IMR-90 (cell line): Measurements from ENCODE around the gene RAB27B. TPM values are rescaled to one million over a fixed set of nuclear protein-coding genes. Genes with fewer than 3 reads are reported as not detected.

Experiments used
- ATAC-seq: fragments of 200-7000 bp; cut with Tn5 transposase; 2 replicates; pipeline ENCODE4 v1.9.1; 2020; ENCODE audit warnings: low read depth, mild to moderate bottlenecking, moderate library complexity
- BruUV-seq: library from RNA; stranded (reverse); fragments of 400-500 nt; replicated peaks from 2 replicates; lab custom pipeline; 2021; lab: Mats Ljungman, UMichigan
- CTCF ChIA-PET: fragments of 300-600 bp; formaldehyde crosslinking; extraction: SDS; loops from one replicate; lab custom pipeline; 2021; ENCODE audit warnings: antibody characterized with exemption; lab: Yijun Ruan, JAX
- POLR2A ChIA-PET: fragments of 300-600 bp; sonication (Branson Sonifier 250); formaldehyde crosslinking; loops from one replicate; lab custom pipeline; 2022; ENCODE audit warnings: antibody characterized with exemption; ENCODE audit not compliant: unreplicated experiment; lab: Charles Lee
- DNase-seq: peaks from one replicate; pipeline ENCODE4 v3.0.0; 2013
- H2AFZ ChIP-seq: replicated peaks from 2 replicates; pipeline ENCODE3; 2013; ENCODE audit warnings: low read length, mild to moderate bottlenecking; ENCODE audit not compliant: poor library complexity
- H2AK5ac ChIP-seq: 2 replicates; pipeline ENCODE4 v1.6.1; 2013; ENCODE audit warnings: low read depth, low read length, inconsistent platforms
- H2AK9ac ChIP-seq: replicated peaks from 2 replicates; pipeline ENCODE3; 2013; ENCODE audit warnings: mild to moderate bottlenecking, low read depth, low read length, moderate library complexity; ENCODE audit not compliant: poor library complexity
- H2BK120ac ChIP-seq: 2 replicates; pipeline ENCODE4 v1.6.1; 2013; ENCODE audit warnings: low read depth, low read length, inconsistent platforms
- H2BK15ac ChIP-seq: 3 replicates; pipeline ENCODE4 v1.6.1; 2013; ENCODE audit warnings: low read depth, low read length, inconsistent platforms
- H2BK20ac ChIP-seq: 2 replicates; pipeline ENCODE4 v1.6.1; 2013; ENCODE audit warnings: low read depth, mild to moderate bottlenecking, inconsistent platforms, low read length, moderate library complexity
- H2BK5ac ChIP-seq: 2 replicates; pipeline ENCODE4 v1.6.1; 2013; ENCODE audit warnings: mild to moderate bottlenecking, low read depth, low read length, inconsistent platforms; ENCODE audit not compliant: poor library complexity, severe bottlenecking
- H3K14ac ChIP-seq: replicated peaks from 2 replicates; pipeline ENCODE4 v1.6.1; 2013; ENCODE audit warnings: low read depth, low read length, inconsistent platforms
- H3K18ac ChIP-seq: 2 replicates; pipeline ENCODE4 v1.6.1; 2013; ENCODE audit warnings: low read depth, low read length, control low read depth
- H3K23ac ChIP-seq: 2 replicates; pipeline ENCODE4 v1.6.1; 2013; ENCODE audit warnings: low read depth, low read length, inconsistent platforms
- H3K27ac ChIP-seq: 2 replicates; pipeline ENCODE4 v1.5.1; 2013; ENCODE audit warnings: mild to moderate bottlenecking, control low read depth, low read length; ENCODE audit not compliant: insufficient read depth
- H3K27me3 ChIP-seq: 2 replicates; pipeline ENCODE4 v1.6.1; 2013; ENCODE audit warnings: low read length; ENCODE audit not compliant: control insufficient read depth, insufficient read depth
- H3K36me3 ChIP-seq: 2 replicates; pipeline ENCODE4 v1.6.1; 2013; ENCODE audit warnings: low read length, mixed read lengths; ENCODE audit not compliant: control insufficient read depth, insufficient read depth
- H3K4ac ChIP-seq: 2 replicates; pipeline ENCODE4 v1.6.1; 2013; ENCODE audit warnings: low read depth, low read length, inconsistent platforms
- H3K4me1 ChIP-seq: 2 replicates; pipeline ENCODE4 v1.6.1; 2013; ENCODE audit warnings: low read length, mixed read lengths; ENCODE audit not compliant: control insufficient read depth, insufficient read depth
- H3K4me2 ChIP-seq: 2 replicates; pipeline ENCODE4 v1.6.1; 2013; ENCODE audit warnings: low read depth, mild to moderate bottlenecking, control low read depth, low read length, moderate library complexity
- H3K4me3 ChIP-seq: 2 replicates; pipeline ENCODE4 v1.5.1; 2013; ENCODE audit warnings: low read depth, mild to moderate bottlenecking, control low read depth, low read length, moderate library complexity; ENCODE audit not compliant: insufficient read depth
- H3K56ac ChIP-seq: 2 replicates; pipeline ENCODE4 v1.6.1; 2013; ENCODE audit warnings: low read length, inconsistent platforms; ENCODE audit not compliant: insufficient read depth; ENCODE audit errors: extremely low read depth
- H3K79me1 ChIP-seq, 2 experiments: 2 replicates each; pipeline ENCODE4 v1.6.1; 2013; ENCODE audit warnings: low read length in 2 of 2, inconsistent platforms in 1 of 2, low read depth in 1 of 2
- H3K9ac ChIP-seq: 2 replicates; pipeline ENCODE4 v1.6.1; 2013; ENCODE audit warnings: low read depth, low read length, control low read depth
- H3K9me1 ChIP-seq: 2 replicates; pipeline ENCODE4 v1.6.1; 2013; ENCODE audit warnings: low read length, inconsistent platforms; ENCODE audit not compliant: insufficient read depth
- H3K9me3 ChIP-seq: 2 replicates; pipeline ENCODE4 v1.6.1; 2013; ENCODE audit warnings: low read length; ENCODE audit not compliant: control insufficient read depth, insufficient read depth
- H4K20me1 ChIP-seq: 2 replicates; pipeline ENCODE4 v1.6.1; 2013; ENCODE audit warnings: low read length, inconsistent platforms; ENCODE audit not compliant: insufficient read depth
- H4K5ac ChIP-seq: 2 replicates; pipeline ENCODE4 v1.6.1; 2013; ENCODE audit warnings: mild to moderate bottlenecking, low read depth, low read length, control low read depth
- H4K8ac ChIP-seq, 2 experiments: 2 replicates each; pipeline ENCODE4 v1.6.1; 2013; ENCODE audit warnings: low read depth in 2 of 2, low read length in 2 of 2, control low read depth in 1 of 2, inconsistent platforms in 1 of 2
- H4K91ac ChIP-seq: 2 replicates; pipeline ENCODE4 v1.6.1; 2013; ENCODE audit warnings: low read depth, low read length, inconsistent platforms; ENCODE audit not compliant: insufficient read depth
- BHLHE40 ChIP-seq: fragments of 150-350 bp; IDR thresholded peaks from 2 replicates; pipeline ENCODE4 v1.6.1; 2016; ENCODE audit warnings: mild to moderate bottlenecking, low read depth, low read length
- CEBPB ChIP-seq: IDR thresholded peaks from 2 replicates; pipeline ENCODE4 v1.6.1; 2012; ENCODE audit warnings: low read depth, low read length, improper control_type of control experiment
- CHD1 ChIP-seq: IDR thresholded peaks from 2 replicates; pipeline ENCODE4 v1.6.1; 2012; ENCODE audit warnings: low read depth, low read length, improper control_type of control experiment
- ELK1 ChIP-seq: fragments of 150-350 bp; IDR thresholded peaks from 2 replicates; pipeline ENCODE4 v1.6.1; 2016; ENCODE audit warnings: low read depth, mild to moderate bottlenecking, low read length, moderate library complexity, borderline replicate concordance
- FOS ChIP-seq: fragments of 150-350 bp; IDR thresholded peaks from 2 replicates; pipeline ENCODE4 v1.6.1; 2016; ENCODE audit warnings: low read depth, low read length
- MAFK ChIP-seq: IDR thresholded peaks from 2 replicates; pipeline ENCODE4 v1.6.1; 2012; ENCODE audit warnings: low read depth, low read length, improper control_type of control experiment
- MAZ ChIP-seq: IDR thresholded peaks from 2 replicates; pipeline ENCODE4 v1.6.1; 2012; ENCODE audit warnings: low read depth, mild to moderate bottlenecking, low read length, improper control_type of control experiment, moderate library complexity, borderline replicate concordance
- NFE2L2 ChIP-seq: fragments of 150-350 bp; IDR thresholded peaks from 2 replicates; pipeline ENCODE4 v1.6.1; 2016; ENCODE audit warnings: low read depth, mild to moderate bottlenecking, low read length
- POLR2A ChIP-seq: IDR thresholded peaks from 2 replicates; pipeline ENCODE4 v1.6.1; 2012; ENCODE audit warnings: mild to moderate bottlenecking, low read depth, low read length
- RFX5 ChIP-seq: IDR thresholded peaks from 2 replicates; pipeline ENCODE4 v1.8.0; 2012; ENCODE audit warnings: low read depth, mild to moderate bottlenecking, low read length, moderate library complexity
- SMC3 ChIP-seq: fragments of 150-350 bp; IDR thresholded peaks from 2 replicates; pipeline ENCODE4 v1.6.1; 2016; ENCODE audit warnings: low read depth, mild to moderate bottlenecking, antibody characterized with exemption, low read length, moderate library complexity
- WGBS, 2 experiments: methylation state at CpG; one replicate each; pipeline versions ENCODE4 v1.1.5 to v1.1.7; 2013; ENCODE audit warnings: missing lambda C conversion rate in 2 of 2; ENCODE audit not compliant: insufficient read length in 1 of 2; ENCODE audit errors: extremely low coverage in 2 of 2; 5-methylcytosine and 5-hydroxymethylcytosine counted together
- dilution Hi-C: fragments of 300-500 bp; cut with HindIII; formaldehyde crosslinking; loops from one replicate; pipeline ENCODE4 v1.14.3; 2018; ENCODE audit warnings: low sequenced_read_pairs; ENCODE audit not compliant: unreplicated experiment
- in situ Hi-C: fragments of 300-500 bp; cut with MboI; formaldehyde crosslinking; loops from 3 replicates; pipeline ENCODE4 v1.14.3; 2019; ENCODE audit warnings: low sequenced_read_pairs, inconsistent platforms, mixed read lengths
- intact Hi-C: fragments of 100-400 bp; cut with micrococcal nuclease; formaldehyde crosslinking; loops from 2 replicates; pipeline ENCODE4 v1.10.0; 2022
- polyA plus RNA-seq, 3 experiments: library from polyadenylated mRNA; depleted of rRNA; stranded (reverse); fragments of >200 nt; gene quantifications; 2 replicates each; pipeline ENCODE4 v1.2.3, GENCODE V29; 2012; ENCODE audit warnings: low replicate concordance in 1 of 3
- total RNA-seq: library from RNA; depleted of rRNA; stranded (reverse); fragments of >200 nt; gene quantifications from 2 replicates; pipeline ENCODE4 v1.2.3, GENCODE V29; 2012
- TF ChIP-seq, protein P1 (sequence below): fragments of 150-350 bp; IDR thresholded peaks from 2 replicates; pipeline ENCODE4 v1.6.1; 2017; ENCODE audit warnings: mild to moderate bottlenecking, antibody characterized with exemption, low read length, low read depth
- TF ChIP-seq, protein P2 (sequence below): conservative IDR thresholded peaks from 2 replicates; pipeline ENCODE4 v1.5.1; 2012; ENCODE audit warnings: mild to moderate bottlenecking, low read depth, low read length, improper control_type of control experiment

Gene RAB27B
- total and polyA plus RNA-seq, 2 of the 4 experiments (the other 2 are of a cell fraction) = 0.24 to 1.3 TPM

- intact Hi-C loops (loop anchor here (10.0 kb wide), 1 partner anchor 495 kb away; the partner anchor contains the start of genes C18orf54 and STARD6), in situ Hi-C loops (no loop called here), dilution Hi-C loops (no loop called here)
- no TSS peak for BruUV-seq
- Histone ChIP-seq H3K18ac (no peak overlapping the region), H3K23ac (no peak overlapping the region), H2AK9ac (no peak overlapping the region), H2BK15ac (no peak overlapping the region), H4K20me1 (no peaks in the 10 kb centered on the region), H4K8ac (no peak overlapping the region), H3K79me1 (no peaks in the 10 kb centered on the region), H4K5ac (no peak overlapping the region), H3K4me1 (peaks cover 2% of the 10 kb centered on the region; the same call in 1 of the 2 replicates), H3K4me2 (no peak overlapping the region), H2BK5ac (no peak overlapping the region), H2AK5ac (no peak overlapping the region), H3K27me3 (no peaks in the 10 kb centered on the region), H4K91ac (no peak overlapping the region), H3K36me3 (no peaks in the 10 kb centered on the region), H2BK120ac (no peak overlapping the region), H3K9me1 (no peaks in the 10 kb centered on the region), H3K4ac (no peak overlapping the region), H2BK20ac (no peak overlapping the region), H3K9me3 (no peaks in the 10 kb centered on the region), H2AFZ (no peak overlapping the region), H3K4me3 (no peak overlapping the region), H3K56ac (no peak overlapping the region), H3K9ac (no peak overlapping the region), H3K27ac (no peak overlapping the region), H3K14ac (no peak overlapping the region)
- POLR2A ChIA-PET = no interaction called here
- CTCF ChIA-PET = no interaction called here
- ATAC-seq = no peak
- TF ChIP-seq, protein P1, sequence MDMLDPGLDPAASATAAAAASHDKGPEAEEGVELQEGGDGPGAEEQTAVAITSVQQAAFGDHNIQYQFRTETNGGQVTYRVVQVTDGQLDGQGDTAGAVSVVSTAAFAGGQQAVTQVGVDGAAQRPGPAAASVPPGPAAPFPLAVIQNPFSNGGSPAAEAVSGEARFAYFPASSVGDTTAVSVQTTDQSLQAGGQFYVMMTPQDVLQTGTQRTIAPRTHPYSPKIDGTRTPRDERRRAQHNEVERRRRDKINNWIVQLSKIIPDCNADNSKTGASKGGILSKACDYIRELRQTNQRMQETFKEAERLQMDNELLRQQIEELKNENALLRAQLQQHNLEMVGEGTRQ = no peak
- TF ChIP-seq ELK1 (no peak), FOS (no peak), SMC3 (no peak), POLR2A (no peak), CEBPB (no peak), BHLHE40 (no peak), CHD1 (no peak), MAFK (no peak), RFX5 (no peak), NFE2L2 (no peak), MAZ (no peak)
- TF ChIP-seq, protein P2, sequence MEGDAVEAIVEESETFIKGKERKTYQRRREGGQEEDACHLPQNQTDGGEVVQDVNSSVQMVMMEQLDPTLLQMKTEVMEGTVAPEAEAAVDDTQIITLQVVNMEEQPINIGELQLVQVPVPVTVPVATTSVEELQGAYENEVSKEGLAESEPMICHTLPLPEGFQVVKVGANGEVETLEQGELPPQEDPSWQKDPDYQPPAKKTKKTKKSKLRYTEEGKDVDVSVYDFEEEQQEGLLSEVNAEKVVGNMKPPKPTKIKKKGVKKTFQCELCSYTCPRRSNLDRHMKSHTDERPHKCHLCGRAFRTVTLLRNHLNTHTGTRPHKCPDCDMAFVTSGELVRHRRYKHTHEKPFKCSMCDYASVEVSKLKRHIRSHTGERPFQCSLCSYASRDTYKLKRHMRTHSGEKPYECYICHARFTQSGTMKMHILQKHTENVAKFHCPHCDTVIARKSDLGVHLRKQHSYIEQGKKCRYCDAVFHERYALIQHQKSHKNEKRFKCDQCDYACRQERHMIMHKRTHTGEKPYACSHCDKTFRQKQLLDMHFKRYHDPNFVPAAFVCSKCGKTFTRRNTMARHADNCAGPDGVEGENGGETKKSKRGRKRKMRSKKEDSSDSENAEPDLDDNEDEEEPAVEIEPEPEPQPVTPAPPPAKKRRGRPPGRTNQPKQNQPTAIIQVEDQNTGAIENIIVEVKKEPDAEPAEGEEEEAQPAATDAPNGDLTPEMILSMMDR = no peak
- WGBS, 2 experiments = no CpG with 5 or more reads among the region's 2 CpGs
- DNase-seq = no peak
Measured at GRCh38 chr18:54849683-54850082, 21.4 kb downstream of the RAB27B start.
